Activated T-helper 2 cell treated with anti-CD3 and anti-CD28 coated beads, Interferon-gamma antibody, Interleukin-2, Interleukin-4, amounts not matched to agents 10 μg/mL and 5 μg/mL and 100 μg/mL, durations not matched to agents 14 hours and 24 hours and 36 hours (primary cell): ENCODE results near the gene MINDY4. TPM values are rescaled to one million over a fixed set of nuclear protein-coding genes. Genes with fewer than 3 reads are reported as not detected.
A peak's percentile ranks its signal among the peaks of the same experiment; 100 is the strongest.

ENCODE experiments used
- DNase-seq: peaks from one replicate; pipeline ENCODE4 v3.0.0; 2021; ENCODE audit warnings: low spot score
- H3K27ac Mint-ChIP-seq: one replicate; pipeline ENCODE4 v1.8.0; 2021; ENCODE audit warnings: mixed read lengths
- H3K27me3 Mint-ChIP-seq: one replicate; pipeline ENCODE4 v1.8.0; 2021; ENCODE audit warnings: low read depth, mixed read lengths
- H3K36me3 Mint-ChIP-seq: one replicate; pipeline ENCODE4 v1.8.0; 2021; ENCODE audit warnings: low read depth, mixed read lengths
- H3K4me1 Mint-ChIP-seq: one replicate; pipeline ENCODE4 v1.8.0; 2021; ENCODE audit warnings: low read depth, mixed read lengths
- H3K4me3 Mint-ChIP-seq: one replicate; pipeline ENCODE4 v1.8.0; 2021; ENCODE audit warnings: low read depth, mild to moderate bottlenecking, moderate library complexity, mixed read lengths
- H3K9me3 Mint-ChIP-seq: one replicate; pipeline ENCODE4 v1.8.0; 2021; ENCODE audit warnings: mixed read lengths
- intact Hi-C: fragments of 100-400 bp; cut with micrococcal nuclease; formaldehyde crosslinking; loops from one replicate; pipeline ENCODE4 v1.15.1; 2023
- total RNA-seq: library from RNA; stranded (reverse); gene quantifications from 2 replicates; pipeline ENCODE4 v1.2.3, GENCODE V29; 2022

The MINDY4 gene
- total RNA-seq, 1 donor from 2014 or later: 1.3 TPM

DNA sequence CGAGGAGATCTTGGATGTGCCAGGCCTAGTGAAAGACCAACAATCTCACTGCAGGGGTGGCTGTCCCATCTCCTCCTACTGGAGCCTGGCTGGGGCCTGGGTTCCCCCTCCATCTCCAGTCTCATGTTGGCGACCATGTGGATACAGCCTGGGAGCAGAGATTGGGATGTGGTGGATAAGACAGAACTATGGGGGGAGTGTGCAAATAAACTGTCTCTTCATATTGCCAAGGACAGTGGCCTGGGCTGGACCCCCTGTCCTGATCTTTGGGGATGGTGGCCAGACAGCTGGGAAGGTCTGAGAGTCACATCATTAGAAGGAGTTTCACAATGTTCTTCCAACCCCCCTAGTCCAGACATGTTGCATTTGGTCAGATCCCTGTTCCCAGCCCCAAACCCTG lies 5.8 kb upstream of the MINDY4 start:
- no peak overlapping the region for H3K4me3 Mint-ChIP-seq
- H3K9me3 Mint-ChIP-seq: no peaks in the 10 kb centered on the region
- H3K27me3 Mint-ChIP-seq: peaks cover 9% of the 10 kb centered on the region
- no peak overlapping the region for H3K27ac Mint-ChIP-seq
- DNase-seq: no peak
- H3K36me3 Mint-ChIP-seq: no peaks in the 10 kb centered on the region
- H3K4me1 Mint-ChIP-seq: no peaks in the 10 kb centered on the region
- intact Hi-C loops: no loop called here

DNA sequence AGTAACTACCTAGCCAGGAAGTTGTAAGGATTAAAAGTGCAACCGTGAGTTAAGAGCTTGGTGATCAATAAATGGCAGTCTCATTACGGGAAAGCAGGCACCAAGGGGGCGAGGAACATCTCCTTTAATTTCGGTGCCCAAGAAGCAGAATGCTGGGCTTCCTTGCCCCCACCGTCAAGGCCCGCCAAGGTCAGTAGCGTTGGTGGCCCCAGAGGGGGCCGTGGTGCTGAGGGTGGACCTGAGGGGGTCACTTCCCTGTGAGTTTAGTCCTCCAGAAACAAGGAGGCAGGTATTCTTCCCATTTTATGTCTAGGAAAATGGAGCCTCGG lies 408 bp upstream of the MINDY4 start:
- intact Hi-C loops: no loop called here
- peaks cover 5% of the 10 kb centered on the region for H3K4me1 Mint-ChIP-seq
- peak overlapping the region; percentile 58 for H3K4me3 Mint-ChIP-seq
- H3K27me3 Mint-ChIP-seq: peaks cover 9% of the 10 kb centered on the region
- H3K36me3 Mint-ChIP-seq: no peaks in the 10 kb centered on the region
- no peak overlapping the region for H3K27ac Mint-ChIP-seq
- DNase-seq: no peak
- H3K9me3 Mint-ChIP-seq: no peaks in the 10 kb centered on the region

DNA sequence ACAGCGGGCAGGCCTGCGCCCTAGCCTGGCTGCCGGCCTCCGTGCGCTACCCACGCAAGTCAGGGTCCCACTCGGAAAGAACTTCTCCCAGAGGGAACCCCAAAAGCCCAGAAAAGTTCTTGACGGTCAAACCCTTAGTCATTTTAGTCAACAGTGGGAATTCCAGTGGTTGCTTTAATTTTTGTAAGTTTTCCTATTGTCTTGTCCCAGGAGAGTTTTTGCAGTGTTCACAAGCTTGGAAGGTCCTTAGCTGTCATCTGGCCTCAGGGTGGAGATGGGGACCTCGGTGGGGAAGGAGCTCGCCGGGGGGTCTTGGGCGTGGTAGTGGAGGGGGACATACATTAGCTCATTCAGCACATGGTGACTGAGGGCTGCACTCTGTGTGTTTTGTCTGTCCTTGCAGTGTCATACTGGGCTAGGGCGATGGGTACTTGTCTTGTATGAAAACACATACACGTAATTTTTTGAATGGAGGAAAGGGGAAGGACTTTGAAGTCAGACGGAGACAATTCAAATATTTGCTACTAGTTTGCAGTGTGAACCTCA lies 736 bp downstream of the MINDY4 start:
- Mint-ChIP-seq H3K9me3 (no peaks in the 10 kb centered on the region), H3K4me3 (peak overlapping the region; percentile 84), H3K36me3 (no peaks in the 10 kb centered on the region), H3K27ac (peak overlapping the region; percentile 68), H3K27me3 (peaks cover 9% of the 10 kb centered on the region), H3K4me1 (peaks cover 5% of the 10 kb centered on the region)
- intact Hi-C loops: no loop called here
- DNase-seq: no peak

DNA sequence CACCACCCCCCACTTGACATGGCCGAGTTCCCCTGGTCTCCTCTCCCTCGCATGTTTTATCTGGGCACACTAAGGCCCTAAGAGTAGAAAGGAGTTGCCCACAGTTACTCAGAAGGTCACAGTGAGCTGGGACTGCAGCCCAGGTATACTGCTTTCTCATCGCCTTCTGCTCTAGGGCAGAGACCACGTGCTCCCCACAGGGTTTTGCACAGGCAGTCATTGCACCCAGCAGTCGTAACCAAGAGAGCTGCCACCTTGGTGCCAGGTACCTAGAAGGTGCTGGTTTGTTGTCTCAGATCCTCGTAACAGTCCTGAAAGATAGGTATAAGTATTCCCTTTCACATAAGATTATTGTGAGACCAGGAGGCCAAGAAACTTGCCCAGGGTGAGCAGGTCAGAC lies 1.8 kb downstream of the MINDY4 start:
- DNase-seq: no peak
- Mint-ChIP-seq H3K36me3 (no peaks in the 10 kb centered on the region), H3K4me3 (peak overlapping the region; percentile 14), H3K9me3 (no peaks in the 10 kb centered on the region), H3K27ac (no peak overlapping the region), H3K4me1 (peaks cover 5% of the 10 kb centered on the region), H3K27me3 (peaks cover 5% of the 10 kb centered on the region)
- intact Hi-C loops: no loop called here

DNA sequence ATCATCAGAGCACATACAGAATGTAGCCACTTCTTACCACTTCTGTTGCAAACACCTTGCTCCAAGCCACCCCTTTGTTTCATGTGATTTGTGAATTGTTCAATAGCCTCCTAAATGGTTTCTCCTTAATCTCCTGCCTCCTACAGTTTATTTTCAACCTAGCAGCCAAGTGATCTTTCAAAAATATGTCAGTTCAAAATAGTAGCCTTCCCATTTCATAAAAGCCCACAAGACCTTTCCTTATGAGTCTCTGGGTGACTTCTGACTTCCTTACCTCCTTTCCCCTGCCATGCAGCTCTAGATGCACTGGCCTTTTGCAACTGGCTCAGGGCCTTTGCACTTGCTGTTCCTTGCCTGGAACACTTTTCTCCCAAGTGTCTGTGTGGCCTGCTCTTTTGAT lies 4.8 kb downstream of the MINDY4 start:
- H3K4me1 Mint-ChIP-seq: peaks cover 5% of the 10 kb centered on the region
- intact Hi-C loops: no loop called here
- no peak overlapping the region for H3K4me3 Mint-ChIP-seq
- no peak for DNase-seq
- no peaks in the 10 kb centered on the region for H3K9me3 Mint-ChIP-seq
- no peak overlapping the region for H3K27ac Mint-ChIP-seq
- H3K27me3 Mint-ChIP-seq: no peaks in the 10 kb centered on the region
- no peaks in the 10 kb centered on the region for H3K36me3 Mint-ChIP-seq

DNA sequence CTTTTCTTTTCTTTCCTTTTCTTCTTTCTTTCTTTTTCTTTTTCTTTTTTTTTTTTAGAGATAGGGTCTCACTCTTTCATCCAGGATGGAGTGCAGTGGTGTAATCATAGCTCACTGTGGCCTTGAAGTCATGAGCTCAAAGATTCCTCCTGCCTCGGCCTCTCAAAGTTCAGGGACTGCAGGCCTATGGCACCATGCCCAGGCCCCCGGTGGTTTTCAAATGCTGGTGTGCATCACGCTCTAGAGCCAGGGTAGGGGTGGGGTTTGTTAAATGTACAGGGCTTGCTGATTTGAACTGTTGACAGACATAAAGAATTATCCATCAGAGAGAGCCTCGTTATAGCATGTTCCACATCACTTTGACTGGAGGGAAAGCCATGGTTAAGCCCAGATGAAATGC lies 5.8 kb downstream of the MINDY4 start:
- Mint-ChIP-seq H3K27me3 (no peaks in the 10 kb centered on the region), H3K4me1 (peaks cover 3% of the 10 kb centered on the region), H3K9me3 (no peaks in the 10 kb centered on the region), H3K4me3 (no peak overlapping the region), H3K27ac (no peak overlapping the region), H3K36me3 (no peaks in the 10 kb centered on the region)
- intact Hi-C loops: no loop called here
- DNase-seq: no peak

DNA sequence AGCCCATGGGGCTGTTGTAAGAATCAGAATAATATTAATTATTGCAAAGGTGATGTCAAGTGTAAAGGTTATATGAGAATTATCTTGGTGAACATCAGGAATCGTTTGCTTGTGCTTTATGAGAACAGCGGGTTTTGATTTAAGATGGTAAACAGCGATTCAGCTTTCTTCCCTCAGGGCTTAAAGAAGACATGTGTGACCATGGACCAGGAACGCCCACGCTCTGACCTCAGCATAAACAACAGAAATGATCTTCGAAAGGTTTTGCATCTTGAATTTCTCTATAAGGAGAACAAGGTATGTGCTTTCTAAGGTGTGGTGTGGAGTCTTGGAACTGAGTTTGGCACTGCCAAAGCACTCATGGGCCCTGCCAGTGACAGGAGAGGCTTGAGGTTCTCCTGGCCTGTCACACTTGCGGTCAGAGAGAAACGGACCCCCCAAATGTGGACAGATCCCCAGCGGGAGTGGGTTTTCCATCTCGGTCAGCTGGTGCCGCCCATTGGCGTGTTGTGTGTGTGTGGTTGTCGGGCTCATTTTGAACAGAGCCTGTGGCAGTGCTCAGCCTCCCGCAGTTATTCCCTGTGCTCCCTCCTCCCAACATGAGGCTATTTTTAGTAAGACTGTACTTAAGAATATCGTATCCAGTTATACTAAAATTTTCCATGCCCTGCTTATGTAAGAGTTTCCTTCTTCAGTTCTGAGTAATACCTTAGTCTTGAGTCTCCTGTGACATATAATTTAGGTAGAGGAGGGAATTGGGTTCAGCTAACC lies 7.2 kb downstream of the MINDY4 start:
- Mint-ChIP-seq H3K27ac (no peak overlapping the region), H3K4me3 (no peak overlapping the region), H3K4me1 (no peaks in the 10 kb centered on the region), H3K27me3 (no peaks in the 10 kb centered on the region), H3K36me3 (no peaks in the 10 kb centered on the region), H3K9me3 (no peaks in the 10 kb centered on the region)
- intact Hi-C loops: no loop called here
- DNase-seq: no peak

DNA sequence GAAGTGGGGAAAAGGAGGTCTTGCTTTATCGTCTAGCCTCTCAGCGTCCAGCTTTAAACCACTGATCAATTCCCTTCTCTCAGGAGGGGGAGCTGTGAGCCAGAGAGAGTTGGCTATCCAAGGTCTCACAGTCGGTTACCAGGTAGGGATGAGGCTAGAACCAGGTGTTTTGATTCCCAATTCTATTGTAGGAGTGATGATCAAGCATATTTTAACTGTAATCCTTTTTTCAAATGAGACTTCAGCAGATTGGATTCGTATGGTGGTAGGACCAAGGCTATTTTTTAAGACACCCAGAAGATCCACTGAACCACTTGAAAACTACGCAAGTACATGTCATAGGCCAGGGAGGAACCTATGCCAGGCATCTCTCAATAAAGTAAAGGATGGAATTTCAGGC lies 8.4 kb downstream of the MINDY4 start:
- intact Hi-C loops: no loop called here
- no peak overlapping the region for H3K27ac Mint-ChIP-seq
- H3K4me1 Mint-ChIP-seq: no peaks in the 10 kb centered on the region
- no peaks in the 10 kb centered on the region for H3K9me3 Mint-ChIP-seq
- DNase-seq: no peak
- no peaks in the 10 kb centered on the region for H3K27me3 Mint-ChIP-seq
- no peaks in the 10 kb centered on the region for H3K36me3 Mint-ChIP-seq
- no peak overlapping the region for H3K4me3 Mint-ChIP-seq

DNA sequence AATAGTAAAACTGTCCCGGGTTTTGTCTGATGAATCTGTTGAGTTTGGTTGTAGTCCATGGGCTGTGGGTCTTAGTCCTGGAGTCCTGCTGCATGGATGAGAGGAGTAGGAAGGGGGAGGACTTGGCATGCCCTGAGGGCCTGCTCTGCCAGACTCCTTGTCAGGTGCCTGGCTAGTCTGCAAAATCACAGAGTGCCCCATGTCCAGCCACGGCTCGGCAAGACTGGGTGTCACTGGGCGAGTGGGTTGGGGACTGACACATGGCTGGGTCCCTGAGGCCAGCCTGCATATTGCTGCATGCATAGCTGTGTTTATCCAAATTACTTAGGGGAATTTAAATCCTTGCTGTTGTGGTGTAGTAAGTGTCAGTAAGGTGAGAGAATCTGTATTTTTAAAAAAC lies 9.7 kb downstream of the MINDY4 start:
- H3K27ac Mint-ChIP-seq: no peak overlapping the region
- intact Hi-C loops: no loop called here
- no peak for DNase-seq
- H3K9me3 Mint-ChIP-seq: no peaks in the 10 kb centered on the region
- H3K36me3 Mint-ChIP-seq: no peaks in the 10 kb centered on the region
- H3K4me3 Mint-ChIP-seq: no peak overlapping the region
- H3K4me1 Mint-ChIP-seq: no peaks in the 10 kb centered on the region
- no peaks in the 10 kb centered on the region for H3K27me3 Mint-ChIP-seq

DNA sequence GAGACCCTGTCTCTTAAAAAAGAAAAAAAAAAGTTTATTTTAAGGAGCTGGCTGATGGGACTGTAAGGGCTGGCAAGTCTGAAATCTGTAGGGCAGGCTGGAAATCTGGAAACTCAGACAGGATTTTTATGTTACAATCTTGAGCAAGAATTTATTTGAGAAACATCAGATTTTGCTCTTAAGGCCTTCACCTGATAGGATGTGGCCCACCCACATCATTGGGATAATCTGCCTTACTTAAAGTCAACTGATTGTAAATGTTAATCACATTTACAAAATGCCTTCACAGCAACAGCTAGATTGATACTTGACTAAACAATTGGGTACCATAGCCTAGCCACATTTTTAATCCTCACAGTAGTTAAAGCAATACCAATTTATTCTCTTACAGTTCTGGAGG lies 11.5 kb downstream of the MINDY4 start:
- H3K4me1 Mint-ChIP-seq: no peaks in the 10 kb centered on the region
- intact Hi-C loops: no loop called here
- DNase-seq: no peak
- no peak overlapping the region for H3K4me3 Mint-ChIP-seq
- no peaks in the 10 kb centered on the region for H3K36me3 Mint-ChIP-seq
- H3K27me3 Mint-ChIP-seq: no peaks in the 10 kb centered on the region
- no peak overlapping the region for H3K27ac Mint-ChIP-seq
- no peaks in the 10 kb centered on the region for H3K9me3 Mint-ChIP-seq

DNA sequence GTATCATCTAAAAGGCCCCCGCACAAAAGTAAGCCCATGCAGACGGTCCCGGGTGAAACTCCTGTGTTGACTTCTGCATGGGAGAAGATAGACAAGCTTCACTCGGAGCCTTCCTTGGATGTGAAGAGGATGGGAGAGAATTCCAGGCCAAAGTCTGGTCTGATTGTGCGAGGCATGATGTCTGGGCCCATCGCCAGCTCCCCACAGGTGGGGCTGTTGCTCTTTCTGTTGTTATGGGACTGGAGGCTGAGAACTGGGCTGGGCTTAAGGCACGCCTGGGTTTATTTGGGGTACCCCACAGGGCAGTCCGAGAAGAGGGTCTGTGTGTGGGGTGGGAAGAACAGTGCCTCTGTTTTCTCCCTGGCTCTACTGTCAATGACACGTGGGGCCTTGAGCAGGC lies 14.6 kb downstream of the MINDY4 start:
- no peak overlapping the region for H3K27ac Mint-ChIP-seq
- intact Hi-C loops: no loop called here
- no peaks in the 10 kb centered on the region for H3K4me1 Mint-ChIP-seq
- H3K9me3 Mint-ChIP-seq: no peaks in the 10 kb centered on the region
- H3K27me3 Mint-ChIP-seq: no peaks in the 10 kb centered on the region
- no peak overlapping the region for H3K4me3 Mint-ChIP-seq
- DNase-seq: no peak
- H3K36me3 Mint-ChIP-seq: no peaks in the 10 kb centered on the region

DNA sequence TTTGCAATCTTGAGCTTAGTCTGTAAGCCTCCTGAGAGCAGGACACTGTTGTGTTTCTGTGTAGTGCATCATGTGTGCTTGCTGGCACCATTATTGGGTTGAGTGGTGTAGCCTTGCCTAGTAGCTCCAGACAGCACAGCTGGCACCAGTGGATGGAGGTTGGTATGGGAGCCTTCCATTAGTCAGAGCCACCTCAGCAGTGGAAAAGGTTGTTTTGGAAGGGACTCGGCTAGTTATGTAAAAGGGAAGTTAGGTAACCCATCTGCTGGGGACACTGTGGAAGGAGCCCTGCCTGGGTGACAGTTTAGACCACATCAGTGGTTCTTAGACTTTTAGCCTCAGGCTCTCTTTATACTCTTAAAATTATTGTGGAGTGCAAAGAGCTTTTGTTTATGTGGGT lies 16.3 kb downstream of the MINDY4 start:
- H3K4me3 Mint-ChIP-seq: no peak overlapping the region
- no peaks in the 10 kb centered on the region for H3K4me1 Mint-ChIP-seq
- H3K27me3 Mint-ChIP-seq: no peaks in the 10 kb centered on the region
- H3K9me3 Mint-ChIP-seq: no peaks in the 10 kb centered on the region
- no peaks in the 10 kb centered on the region for H3K36me3 Mint-ChIP-seq
- no peak overlapping the region for H3K27ac Mint-ChIP-seq
- DNase-seq: no peak
- intact Hi-C loops: no loop called here

DNA sequence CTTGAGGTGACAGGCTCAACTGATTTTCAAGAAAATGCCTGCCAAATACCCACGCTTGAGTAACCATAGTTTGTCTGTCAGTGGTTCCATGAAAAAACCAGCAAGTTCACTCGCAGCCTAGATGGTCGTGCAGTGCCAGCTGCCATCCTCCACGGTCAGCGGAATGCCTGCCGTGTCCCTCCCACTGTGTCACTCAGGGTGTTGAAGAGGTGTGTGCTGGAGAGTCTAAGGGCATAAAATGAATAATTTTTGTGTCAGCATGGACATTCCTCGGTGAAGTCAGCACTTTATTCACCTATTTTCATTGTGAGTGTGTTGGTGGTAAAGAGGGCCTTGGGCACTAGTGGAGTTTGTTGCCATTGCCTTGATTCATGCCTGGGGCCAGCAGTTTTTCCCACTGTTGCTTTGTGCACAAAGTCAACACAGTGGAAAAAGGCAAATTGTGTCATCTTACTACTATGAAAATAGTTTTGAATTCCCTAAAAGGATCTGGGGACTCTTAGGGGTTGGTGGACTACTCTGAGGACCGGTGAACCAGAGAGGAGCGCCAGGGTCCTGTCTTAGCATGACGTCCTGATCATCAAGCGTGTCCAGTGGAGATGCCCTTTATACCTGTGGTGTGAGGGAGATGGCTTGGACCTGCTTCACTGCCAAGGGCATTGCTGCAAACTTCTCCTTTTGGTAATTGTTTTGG lies 17.6 kb downstream of the MINDY4 start:
- Mint-ChIP-seq H3K27me3 (no peaks in the 10 kb centered on the region), H3K27ac (no peak overlapping the region), H3K9me3 (no peaks in the 10 kb centered on the region), H3K4me3 (no peak overlapping the region), H3K4me1 (no peaks in the 10 kb centered on the region), H3K36me3 (no peaks in the 10 kb centered on the region)
- intact Hi-C loops: no loop called here
- DNase-seq: no peak
